T-helper 1 cell treated with Interleukin-12 subunit alpha and Interleukin-12 subunit beta and Interleukin-4 antibody, amounts not matched to agents 30 ng/mL and 1 ng/mL, for 36 hours (primary cell): ENCODE data around the gene COQ6. TPM values are rescaled to one million over a fixed set of nuclear protein-coding genes. Genes with fewer than 3 reads are reported as not detected.
"Not testable (repeated sequence)": the region's sequence is repeated elsewhere in the genome, so short reads cannot be mapped to it uniquely, and the experiment has no call there.

Experiments
- intact Hi-C: fragments of 100-400 bp; cut with micrococcal nuclease; formaldehyde crosslinking; loops from one replicate; pipeline ENCODE4 v1.15.1; 2024
- total RNA-seq: library from RNA; stranded (reverse); gene quantifications from 2 replicates; pipeline ENCODE4 v1.2.3, GENCODE V29; 2022

COQ6 gene
- total RNA-seq, result 17.7 and 20.0 TPM in 2 replicates

DNA sequence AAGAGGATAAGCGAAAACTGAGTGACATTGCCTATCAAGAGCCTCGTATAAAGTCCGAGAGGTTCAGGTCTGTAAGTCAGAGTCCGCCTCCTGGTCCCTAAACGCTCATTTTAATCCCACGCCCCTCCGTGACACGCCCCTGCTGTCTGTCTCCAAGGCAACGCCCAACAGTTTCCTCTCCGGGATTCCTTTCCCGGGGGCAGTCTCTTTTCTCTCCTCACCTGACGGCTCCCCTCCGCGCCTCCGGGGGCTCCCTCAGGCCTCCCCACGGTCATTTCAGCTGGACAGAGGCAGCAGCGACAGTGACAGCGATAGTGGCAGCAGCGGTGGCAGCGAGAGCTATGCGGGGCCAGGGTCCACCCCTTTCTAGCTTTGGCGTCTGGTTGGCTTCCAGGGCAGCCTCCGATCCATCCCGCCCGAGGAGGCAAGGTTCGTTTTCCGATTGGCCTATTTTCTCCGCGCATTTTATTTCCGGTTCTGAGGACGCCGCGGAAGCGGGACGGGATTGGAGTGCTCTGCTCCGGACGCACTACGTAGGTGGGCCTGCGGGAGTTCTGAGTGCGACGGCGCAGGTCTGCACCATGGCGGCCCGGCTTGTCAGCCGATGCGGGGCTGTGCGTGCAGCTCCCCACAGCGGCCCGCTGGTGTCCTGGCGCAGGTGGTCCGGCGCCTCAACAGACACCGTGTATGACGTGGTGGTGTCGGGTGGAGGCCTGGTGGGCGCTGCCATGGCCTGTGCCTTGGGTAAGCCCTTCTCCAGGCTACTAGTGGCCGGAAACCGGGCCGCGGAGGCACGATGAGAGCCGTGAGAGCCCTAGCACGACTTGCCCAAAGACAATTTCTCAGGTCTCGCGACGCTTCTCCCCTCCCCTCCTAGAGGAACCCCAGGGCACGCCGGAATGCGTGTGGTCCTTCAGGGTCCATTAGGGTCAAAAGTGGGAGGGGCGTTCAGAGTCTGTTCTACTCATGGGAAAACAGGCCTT lies at the start of gene COQ6, which contains the start of gene FAM161B:
TSS of gene COQ6 (plus strand) at position 551 of the 983 bp plus-strand sequence. CDS start at position 582, 31 bp downstream.
TSS of gene FAM161B (minus strand) at position 343 of the 983 bp plus-strand sequence. CDS start at position 275, 68 bp downstream.
- intact Hi-C loops, result loop anchor here (1.0 to 5.0 kb wide), 13 partner anchors 64 to 813 kb away; partner anchors contain the start of genes ACOT2, ALDH6A1, BBOF1 and DNAL1

DNA sequence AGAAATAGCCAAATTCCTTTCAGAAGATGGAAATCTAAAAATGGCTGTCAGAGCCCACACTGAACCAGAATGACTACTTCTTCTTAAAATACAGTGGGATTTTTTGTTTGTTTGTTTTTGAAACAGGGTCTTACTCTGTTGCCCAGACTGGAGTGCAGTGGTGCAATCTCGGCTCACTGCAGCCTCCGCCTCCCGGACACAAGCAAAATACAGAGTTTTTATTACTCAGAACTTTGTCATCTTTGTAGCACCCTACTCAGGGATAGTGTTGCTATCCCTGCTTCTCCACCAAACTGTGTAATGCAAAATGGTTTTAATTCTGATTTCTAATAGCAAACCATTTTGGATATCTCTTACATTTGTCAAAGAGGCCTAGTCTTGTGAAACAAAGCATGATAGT lies 47.1 kb upstream of the COQ6 start:
- intact Hi-C loops, result no loop called here

DNA sequence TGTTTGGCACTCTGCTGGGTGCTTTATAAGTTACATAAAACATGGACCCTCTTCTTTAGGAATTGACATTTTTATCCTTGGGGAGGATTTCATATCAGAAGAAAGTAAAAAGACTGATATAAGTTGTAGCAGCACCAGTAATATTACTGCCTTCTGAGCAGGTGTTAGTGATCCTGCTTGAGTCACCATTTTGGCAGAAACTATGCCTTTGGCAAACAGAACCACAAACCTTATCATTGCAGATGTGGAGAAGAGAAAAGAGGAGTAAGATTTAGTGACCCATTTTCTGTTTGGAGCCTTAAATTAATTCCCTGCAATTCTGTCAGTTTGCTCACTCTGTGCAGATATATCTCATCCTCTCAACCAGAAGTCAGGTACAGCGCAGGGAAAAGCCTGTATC lies 40.4 kb upstream of the COQ6 start:
- intact Hi-C loops, result no loop called here

DNA sequence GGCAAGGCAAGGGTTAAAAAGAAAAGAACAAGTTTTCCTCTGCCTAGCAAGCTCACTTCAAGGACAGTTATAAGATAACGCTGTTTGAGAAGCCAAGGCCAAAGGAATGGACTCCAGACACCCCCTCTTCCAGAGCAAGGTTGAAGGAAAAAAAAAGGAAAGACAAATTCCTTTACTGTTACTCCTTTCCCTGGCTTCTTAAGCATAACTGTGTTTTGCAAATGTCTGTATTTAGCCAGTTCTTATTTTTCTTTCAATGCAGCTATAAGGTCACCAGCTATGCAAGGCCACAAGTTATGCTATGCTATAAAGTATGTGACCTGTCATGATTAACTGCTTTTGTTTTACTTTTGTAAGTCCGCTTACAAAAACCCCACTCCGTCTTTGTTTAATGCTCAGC lies 36.8 kb upstream of the COQ6 start:
- intact Hi-C loops, result no loop called here

DNA sequence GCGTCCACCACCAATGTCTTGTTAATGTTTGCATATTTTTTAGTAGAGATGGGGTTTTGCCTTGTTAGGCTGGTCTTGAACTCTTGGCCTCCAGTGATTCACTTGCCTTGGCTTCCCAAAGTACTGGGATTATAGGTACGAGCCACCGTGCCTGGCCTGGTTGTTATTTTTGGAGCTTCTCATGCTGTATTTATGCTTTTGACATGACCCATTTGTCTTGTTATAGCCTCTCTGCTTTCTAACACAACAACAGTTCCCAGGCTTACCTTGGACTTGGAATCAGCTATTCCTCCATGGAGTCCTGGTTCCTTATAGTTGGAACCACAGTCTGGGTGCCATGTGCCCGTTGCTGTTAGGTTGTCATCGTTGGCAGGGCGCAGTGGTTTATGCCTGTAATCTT lies 33.8 kb upstream of the COQ6 start:
- intact Hi-C loops, result no loop called here

DNA sequence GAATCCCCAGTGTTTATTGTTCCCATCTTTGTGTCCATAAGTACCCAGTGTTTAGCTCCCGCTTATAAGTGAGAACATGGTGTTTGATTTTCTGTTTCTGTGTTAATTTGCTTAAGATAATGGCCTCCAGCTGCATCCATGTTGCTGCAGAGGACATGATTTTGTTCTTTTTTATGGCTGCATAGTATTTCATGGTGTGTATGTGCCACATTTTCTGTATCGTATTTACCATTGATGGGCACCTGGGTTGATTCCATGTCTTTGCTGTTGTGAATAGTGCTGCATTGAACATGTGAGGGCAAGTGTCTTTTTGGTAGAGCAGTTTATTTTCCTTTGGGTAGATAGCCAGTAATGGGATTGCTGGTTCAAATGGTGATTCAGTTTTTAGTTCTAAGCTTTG lies 30.6 kb upstream of the COQ6 start:
- intact Hi-C loops, result not testable (repeated sequence)

DNA sequence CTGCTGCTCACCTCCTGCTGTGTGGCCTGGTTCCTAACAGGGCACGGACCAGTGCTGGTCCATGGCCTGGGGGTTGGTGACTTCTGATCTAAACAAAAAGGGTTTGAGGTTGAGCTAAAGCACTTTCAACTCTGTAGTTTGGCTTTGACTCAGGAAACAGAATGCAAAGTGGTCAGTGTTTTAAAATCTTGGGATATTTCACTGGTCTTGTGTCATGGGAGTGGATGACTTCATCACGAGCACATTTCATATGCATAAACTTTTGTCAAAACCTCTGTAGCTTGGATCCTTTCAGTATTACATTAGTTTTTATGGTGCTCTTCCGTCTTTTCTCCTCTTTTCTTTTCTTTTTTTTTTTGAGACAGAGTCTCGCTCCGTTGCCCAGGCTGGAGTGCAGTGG lies 25.8 kb upstream of the COQ6 start:
- intact Hi-C loops, result no loop called here

DNA sequence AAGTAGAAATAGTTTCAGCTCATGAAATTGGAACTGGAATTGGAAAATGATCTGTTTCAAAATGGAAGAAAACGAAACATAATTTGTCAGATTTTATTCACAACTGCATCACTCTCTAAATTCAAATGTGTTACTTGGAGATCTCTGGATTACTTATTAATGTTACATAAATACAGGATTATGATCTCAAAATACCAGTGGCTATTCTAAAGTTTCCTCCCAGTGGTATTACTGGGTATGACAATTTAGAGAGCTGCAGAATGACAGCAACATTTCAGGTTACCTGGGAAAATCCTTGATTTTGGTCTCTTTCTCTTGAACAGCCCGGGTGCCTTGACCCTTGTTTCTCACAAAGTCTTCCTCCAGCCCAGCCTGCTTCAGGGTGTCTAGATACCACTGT lies 14.4 kb upstream of the COQ6 start:
- intact Hi-C loops, result no loop called here

DNA sequence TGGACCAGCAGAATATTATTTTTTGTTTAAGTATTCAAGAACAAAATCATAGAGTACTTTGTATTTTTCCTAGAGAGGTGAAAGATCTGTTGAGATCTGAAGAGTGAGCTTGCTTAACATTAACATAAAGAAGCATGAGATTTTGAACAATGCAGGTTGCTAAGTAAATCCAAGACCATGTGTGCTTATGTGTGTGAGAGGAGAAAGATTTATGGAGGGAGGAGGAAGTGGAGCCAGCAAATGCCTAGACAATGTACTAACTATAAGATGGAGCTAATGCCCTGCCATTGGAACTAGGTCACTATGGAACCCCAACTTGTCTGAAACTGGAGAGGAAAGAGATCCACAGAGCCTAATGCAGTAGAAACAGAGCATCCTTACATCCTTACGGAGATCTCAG lies 13.6 kb upstream of the COQ6 start:
- intact Hi-C loops, result no loop called here

DNA sequence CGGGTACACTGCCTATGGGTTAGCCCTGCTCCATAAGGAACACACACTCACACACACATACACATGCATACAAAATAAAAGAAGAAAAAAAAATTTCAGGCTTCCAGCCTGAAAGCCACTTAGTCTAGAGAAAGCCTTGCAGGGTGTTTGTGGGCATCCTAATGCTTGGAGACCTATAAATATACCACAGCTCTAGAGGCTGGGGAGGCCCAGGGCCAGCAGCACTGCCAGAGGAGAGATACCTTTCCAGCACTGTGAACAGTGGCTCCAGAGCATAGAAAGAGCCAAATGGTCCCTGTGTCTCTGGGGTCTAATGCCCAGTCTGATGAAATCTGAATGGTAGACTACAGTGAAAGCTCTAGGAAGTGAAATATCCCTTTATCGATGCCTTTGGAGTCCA lies 13.1 kb upstream of the COQ6 start:
- intact Hi-C loops, result no loop called here

DNA sequence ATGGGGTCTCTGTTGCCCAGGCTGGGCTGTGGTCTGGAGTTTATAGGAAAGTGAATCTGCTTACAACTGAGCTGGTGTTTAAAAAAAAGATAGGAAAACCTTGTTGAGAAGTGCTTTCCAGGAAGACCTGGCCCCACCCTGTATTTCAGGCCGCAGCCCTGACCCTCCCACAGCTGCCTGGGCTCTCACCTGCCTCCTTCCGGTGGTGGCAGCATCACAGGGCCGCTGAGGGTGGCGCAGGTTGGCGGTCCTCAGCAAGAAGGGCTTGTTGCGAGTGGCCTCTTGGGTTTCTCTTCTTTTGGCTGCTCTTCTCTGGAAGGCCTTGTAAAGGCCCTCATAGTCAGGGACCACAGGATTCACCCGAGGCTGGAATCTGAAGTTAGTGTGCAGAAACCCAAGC lies 7.9 kb upstream of the COQ6 start:
- intact Hi-C loops, result no loop called here

DNA sequence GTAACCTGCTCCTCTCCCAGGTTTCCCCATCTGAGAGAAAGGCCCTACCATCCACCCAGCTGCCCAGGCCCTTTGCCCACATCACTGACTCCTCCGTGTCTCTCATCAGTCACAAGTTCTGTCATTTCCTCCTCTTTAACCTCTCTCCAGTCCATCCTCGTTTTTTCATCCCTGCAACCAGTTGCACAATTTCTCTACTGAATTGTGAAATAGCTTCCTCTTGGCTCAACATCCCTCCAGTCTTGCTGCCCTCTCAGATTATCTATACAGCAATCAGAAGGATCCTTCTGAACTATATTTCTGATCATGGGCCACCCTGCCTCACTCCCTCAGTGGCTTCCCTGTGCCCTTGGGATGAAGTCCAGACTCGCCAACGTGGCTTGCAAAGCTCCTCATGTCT lies 7.0 kb upstream of the COQ6 start:
- intact Hi-C loops, result no loop called here

DNA sequence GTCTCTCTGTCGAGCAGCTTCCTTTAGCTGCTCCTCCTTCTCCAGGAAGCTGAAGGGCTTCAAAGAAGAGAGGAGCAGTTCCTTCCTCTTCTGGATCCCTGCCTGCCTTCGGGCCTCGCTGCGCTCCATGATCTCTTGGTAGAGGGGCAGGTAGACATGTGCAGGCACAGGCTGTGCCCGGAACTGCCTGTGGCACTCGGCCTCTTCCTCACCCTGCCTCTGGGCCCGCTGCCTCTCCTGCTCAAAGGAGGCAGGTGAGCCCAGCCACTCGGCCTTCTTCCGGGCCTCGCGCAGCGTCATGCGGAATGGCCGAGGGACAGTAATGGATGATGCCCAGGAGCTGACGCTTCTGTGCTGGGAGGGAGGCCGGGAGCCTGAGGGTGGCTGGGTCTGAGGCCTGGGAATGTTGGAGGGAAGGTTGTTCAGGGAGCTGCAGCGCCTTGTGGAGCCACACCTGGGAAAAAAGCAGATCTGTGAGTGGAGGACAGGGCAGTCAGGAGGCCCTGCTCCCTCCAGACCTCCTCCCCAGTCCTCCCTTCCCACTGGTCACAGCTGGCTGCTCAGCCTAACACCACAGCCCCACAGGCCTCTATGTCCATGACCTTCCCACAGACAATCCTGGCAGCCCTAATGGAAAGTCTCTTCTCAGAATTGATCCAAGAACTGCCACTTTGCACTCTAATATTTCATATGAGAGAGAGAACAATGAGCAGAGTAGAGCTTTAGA lies 5.5 kb upstream of the COQ6 start:
- intact Hi-C loops, result no loop called here

DNA sequence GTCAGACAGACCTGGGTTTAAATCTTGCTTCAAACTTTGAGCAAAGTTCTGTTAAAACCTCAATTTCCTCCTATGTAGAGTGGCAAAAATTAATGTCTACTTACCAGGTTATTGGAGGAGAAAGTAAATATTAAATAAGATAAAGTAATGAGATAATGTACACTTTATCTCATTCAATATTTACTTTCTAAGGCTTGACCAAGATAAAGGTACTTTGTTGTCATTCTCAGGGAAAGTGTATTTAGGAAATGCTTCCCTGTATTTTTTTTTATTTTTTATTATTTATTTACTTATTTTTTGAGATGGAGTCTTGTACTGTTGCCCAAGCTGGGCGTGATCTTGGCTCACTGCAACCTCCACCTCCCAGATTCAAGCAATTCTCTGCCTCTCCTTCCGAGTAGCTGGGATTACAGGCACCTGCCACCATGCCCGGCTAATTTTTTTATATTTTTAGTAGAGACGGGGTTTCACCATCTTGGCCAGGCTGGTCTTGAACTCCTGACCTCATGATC lies 4.9 kb upstream of the COQ6 start:
- intact Hi-C loops, result no loop called here

DNA sequence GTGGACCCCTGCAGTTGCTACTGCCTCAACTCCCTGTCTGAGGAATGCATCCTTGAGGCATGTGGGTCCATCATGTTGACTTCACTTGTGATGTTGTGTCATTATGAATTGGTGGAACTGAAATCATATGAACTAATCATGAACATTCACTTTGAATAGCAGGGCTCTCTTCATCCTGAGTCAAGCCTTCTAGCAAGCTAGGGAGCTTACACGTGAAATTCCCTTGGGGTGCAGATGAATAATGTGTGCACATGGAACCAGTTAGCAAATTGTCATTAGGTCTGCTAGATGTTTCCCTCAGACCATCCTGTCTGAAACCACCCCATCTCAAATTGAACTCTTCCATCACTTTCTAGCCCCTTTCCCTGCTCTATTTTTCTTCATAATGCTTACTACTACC lies 3.6 kb downstream of the COQ6 start:
- intact Hi-C loops, result loop anchor here (5.0 kb wide), 2 partner anchors 84 to 321 kb away; no protein-coding TSS in a partner anchor

DNA sequence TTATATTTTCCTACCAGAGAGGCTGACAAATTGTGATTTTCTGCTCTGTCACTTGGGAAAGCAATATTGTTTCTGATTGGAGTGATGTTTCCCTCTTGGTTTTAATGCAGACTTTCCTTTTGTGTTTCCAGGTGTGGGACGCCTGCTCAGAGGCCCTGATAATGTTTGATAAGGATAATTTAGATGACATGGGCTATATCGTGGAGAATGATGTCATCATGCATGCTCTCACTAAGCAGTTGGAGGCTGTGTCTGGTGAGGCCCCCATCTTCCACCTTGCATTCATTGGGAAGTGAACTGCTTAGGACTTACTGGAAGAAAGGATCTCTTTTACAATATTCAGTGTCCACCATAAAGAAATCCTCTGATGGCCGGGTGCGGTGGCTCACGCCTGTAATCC lies 5.6 kb downstream of the COQ6 start:
- intact Hi-C loops, result no loop called here

DNA sequence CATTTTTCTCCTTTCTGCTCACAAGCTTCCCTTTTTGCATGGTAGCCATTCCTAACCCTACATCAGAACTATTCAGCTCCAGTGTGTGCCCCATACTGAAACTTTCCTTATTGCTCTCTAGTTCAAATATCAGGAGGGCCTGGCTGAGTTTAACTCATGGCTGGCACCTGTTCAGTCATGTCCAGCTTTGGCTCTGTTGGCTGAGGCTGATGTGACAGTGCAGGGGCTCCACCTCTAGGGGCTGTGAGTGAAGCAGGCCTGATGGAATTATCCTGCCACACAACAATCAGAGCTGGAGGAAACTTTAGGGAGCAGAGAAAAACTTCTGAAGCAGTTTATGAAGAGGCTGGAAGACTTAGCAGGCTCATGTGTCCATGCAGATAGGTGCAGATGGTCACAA lies 8.5 kb downstream of the COQ6 start:
- intact Hi-C loops, result no loop called here

DNA sequence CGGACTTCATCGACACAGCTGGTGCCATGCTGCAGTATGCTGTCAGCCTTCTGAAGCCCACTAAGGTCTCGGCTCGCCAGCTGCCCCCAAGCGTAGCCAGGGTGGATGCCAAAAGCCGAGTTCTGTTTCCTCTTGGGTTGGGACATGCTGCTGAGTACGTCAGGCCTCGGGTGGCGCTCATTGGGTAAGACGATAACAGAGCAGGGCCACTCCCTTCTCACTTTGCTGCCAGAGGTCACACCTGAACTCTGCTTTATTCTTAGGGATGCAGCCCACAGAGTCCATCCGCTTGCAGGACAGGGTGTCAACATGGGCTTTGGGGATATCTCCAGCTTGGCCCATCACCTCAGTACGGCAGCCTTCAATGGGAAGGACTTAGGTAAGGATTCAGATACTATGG lies 11.1 kb downstream of the COQ6 start:
- intact Hi-C loops, result no loop called here

DNA sequence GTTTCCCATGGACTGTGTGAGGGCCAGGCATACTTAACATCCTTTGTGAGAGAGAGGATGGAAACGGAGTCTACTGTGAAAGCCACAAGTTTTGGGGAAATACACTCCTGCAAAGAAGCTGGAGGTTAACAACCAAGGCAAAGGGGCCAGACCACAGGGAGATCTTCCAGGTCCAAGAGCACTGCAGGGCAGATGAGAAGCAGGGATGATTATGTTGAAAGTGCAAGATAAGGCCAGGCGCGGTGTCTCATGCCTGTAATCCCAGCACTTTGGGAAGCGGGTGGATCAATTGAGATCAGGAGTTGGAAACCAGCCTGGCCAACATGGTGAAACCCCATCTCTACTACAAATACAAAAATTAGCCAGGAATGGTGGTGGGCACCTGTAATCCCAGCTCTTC lies 15.1 kb downstream of the COQ6 start:
- intact Hi-C loops, result no loop called here

DNA sequence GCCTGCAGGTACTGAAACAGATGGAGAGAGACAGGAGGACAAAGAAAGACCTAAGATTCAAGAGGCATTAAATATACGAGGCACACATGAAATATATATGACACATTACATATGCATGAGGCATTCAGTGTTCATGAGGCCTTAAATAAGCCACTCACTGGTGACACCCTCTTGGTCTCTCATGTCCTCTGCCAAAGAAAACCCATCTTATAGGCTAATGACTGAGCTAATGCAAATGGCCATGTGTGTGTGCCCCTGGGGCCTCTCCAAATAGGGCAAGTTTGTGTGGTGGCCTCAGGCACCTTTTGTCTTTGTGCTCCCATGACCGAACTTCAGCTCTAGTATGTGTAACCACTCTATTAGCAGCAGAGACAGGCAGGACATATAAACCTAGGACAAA lies 18.8 kb downstream of the COQ6 start:
- intact Hi-C loops, result no loop called here

DNA sequence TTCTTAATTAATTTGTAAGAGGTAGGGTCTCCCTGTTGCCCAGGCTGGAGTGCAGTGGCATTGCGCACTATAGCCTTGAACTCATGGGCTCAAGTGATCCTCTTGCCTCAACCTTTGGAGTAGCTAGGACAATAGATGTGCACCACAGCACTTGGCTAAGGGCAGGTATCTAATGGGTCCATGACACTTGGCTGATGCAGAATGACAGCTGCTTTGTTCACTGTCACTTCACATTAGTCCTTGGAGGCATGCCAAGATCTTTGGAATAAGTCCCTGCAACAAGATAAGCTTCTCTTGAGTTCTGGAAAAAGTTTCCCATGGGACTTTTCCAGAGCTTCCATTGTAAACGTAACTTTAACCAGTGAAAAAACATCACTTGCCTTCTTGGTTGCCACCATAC lies 23.4 kb downstream of the COQ6 start:
- intact Hi-C loops, result no loop called here

DNA sequence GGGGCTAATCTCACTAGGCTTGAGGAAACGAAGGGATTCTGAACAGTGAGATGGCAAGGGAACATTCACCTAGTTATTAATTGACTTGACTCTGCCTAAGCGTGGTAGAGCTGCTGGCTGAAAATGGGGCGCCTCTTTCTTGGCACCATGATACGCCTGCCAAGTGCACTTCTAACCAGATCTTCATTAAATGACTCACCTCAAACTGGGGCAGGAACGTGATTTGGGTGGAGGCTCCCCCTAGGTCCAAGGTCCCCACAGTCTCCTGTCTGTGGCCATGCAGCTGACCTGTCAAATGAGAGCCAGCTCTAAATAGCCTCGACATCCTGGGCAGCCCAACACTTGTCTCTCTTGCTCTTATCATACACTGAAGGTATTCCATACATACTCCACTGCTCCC lies 26.0 kb downstream of the COQ6 start:
- intact Hi-C loops, result no loop called here
